Aorta (tissue), 5 donors: ENCODE measurements around the gene LRRC15. TPM values are rescaled to one million over a fixed set of nuclear protein-coding genes. Genes with fewer than 3 reads are reported as not detected.
A peak's percentile ranks its signal among the peaks of the same experiment; 100 is the strongest.

Source experiments
- ATAC-seq: fragments of 200-7000 bp; cut with Tn5 transposase; one replicate; pipeline ENCODE4 v1.9.1; 2022; ENCODE audit warnings: moderate library complexity; ENCODE audit not compliant: low FRiP score
- DNase-seq, 2 donors: peaks; one replicate each; pipeline ENCODE4 v3.0.0-alpha.2; 2020
- H3K27ac ChIP-seq, 2 donors: one replicate each; pipeline ENCODE4 v1.5.1; 2013; ENCODE audit warnings: low read length in 2 of 2, mild to moderate bottlenecking in 2 of 2, moderate library complexity in 2 of 2, control low read depth in 1 of 2, inconsistent platforms in 1 of 2, low read depth in 1 of 2
- H3K27me3 ChIP-seq, 2 donors: one replicate each; pipeline ENCODE4 v1.6.1; 2013; ENCODE audit warnings: control low read depth in 1 of 2, low read length in 1 of 2, mild to moderate bottlenecking in 1 of 2, moderate library complexity in 1 of 2; ENCODE audit not compliant: insufficient read depth in 2 of 2, control insufficient read depth in 1 of 2
- H3K36me3 ChIP-seq, 2 donors: one replicate each; pipeline ENCODE4 v1.6.1; 2013; ENCODE audit warnings: control low read depth in 1 of 2, low read length in 1 of 2, mild to moderate bottlenecking in 1 of 2; ENCODE audit not compliant: insufficient read depth in 2 of 2, control insufficient read depth in 1 of 2
- H3K4me1 ChIP-seq, 2 donors: one replicate each; pipeline ENCODE4 v1.6.1; 2013; ENCODE audit warnings: low read length in 2 of 2, control low read depth in 1 of 2, mild to moderate bottlenecking in 1 of 2, moderate library complexity in 1 of 2; ENCODE audit not compliant: insufficient read depth in 2 of 2, control insufficient read depth in 1 of 2
- H3K4me3 ChIP-seq, 2 donors: one replicate each; pipeline ENCODE4 v1.5.1; 2013; ENCODE audit warnings: low read length in 2 of 2, control low read depth in 1 of 2, mild to moderate bottlenecking in 1 of 2
- H3K9me3 ChIP-seq: one replicate; pipeline ENCODE4 v1.6.1; 2013; ENCODE audit warnings: mild to moderate bottlenecking, low read length; ENCODE audit not compliant: control insufficient read depth
- WGBS, 2 donors: extraction: QIAGEN DNeasy Blood & Tissue Kit; methylation state at CpG; one replicate each; pipeline ENCODE4 v1.1.7; 2013; 5-methylcytosine and 5-hydroxymethylcytosine counted together
- intact Hi-C, 2 donors: fragments of 100-400 bp; cut with DNase I; formaldehyde crosslinking; loops; one replicate each; pipeline versions ENCODE4 v1.14.2 to v1.15.0; 2022
- polyA plus RNA-seq, 2 donors: library from polyadenylated mRNA; stranded (reverse); fragments of 200-250 nt; gene quantifications; one replicate each; pipeline ENCODE4 v1.2.3, GENCODE V29; 2013
- total RNA-seq, 2 donors: library from RNA; stranded (reverse); fragmentation: NEBNext Ultra II Directional; extraction: Animal tissue kit (Norgen Biotek cat#: 25700); gene quantifications; one replicate each; pipeline ENCODE4 v1.2.1, GENCODE V29; 2021
- donor health status: healthy with polysubstance abuse.
- donor health status: Bipolar disorder and iron deficiency.
- donor health status: DM: no; HTN: no; CAD: no.
- donor health status: DM: no; HTN: no; CAD: no.
- donor health status: DM: yes; HTN: yes; CAD: no.

Gene LRRC15
- total and polyA plus RNA-seq, 4 donors = 0.06 to 0.54 TPM; not detected in 2

DNA sequence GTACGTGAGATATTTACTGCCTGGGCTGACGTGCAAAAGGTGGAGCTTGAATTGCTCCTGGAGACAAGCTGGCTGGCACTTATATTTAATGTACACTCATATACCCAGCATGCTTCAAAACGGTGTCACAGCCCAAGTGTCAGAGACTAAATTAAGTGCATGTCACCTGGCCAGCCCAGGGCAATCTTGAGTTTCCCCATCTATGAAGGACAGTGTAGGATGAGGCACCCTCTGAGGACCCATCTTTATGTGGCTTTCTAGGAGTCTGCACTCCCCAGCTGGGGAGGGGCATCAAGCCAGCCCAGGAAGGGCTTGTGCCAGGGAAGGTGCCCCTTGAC is 5.3 kb downstream of the LRRC15 start:
- peaks cover 0 to 1% of the 10 kb centered on the region in 2 donors for H3K27me3 ChIP-seq
- intact Hi-C loops = no loop called here
- no peaks in the 10 kb centered on the region for H3K9me3 ChIP-seq
- WGBS, 2 donors = 68 to 77% methylated on average over 3 of the region's 3 CpGs
- no peaks in the 10 kb centered on the region for H3K36me3 ChIP-seq
- no peak for DNase-seq
- no peak overlapping the region for H3K4me3 ChIP-seq
- ATAC-seq = no peak
- no peaks in the 10 kb centered on the region for H3K4me1 ChIP-seq
- H3K27ac ChIP-seq = no peak overlapping the region

DNA sequence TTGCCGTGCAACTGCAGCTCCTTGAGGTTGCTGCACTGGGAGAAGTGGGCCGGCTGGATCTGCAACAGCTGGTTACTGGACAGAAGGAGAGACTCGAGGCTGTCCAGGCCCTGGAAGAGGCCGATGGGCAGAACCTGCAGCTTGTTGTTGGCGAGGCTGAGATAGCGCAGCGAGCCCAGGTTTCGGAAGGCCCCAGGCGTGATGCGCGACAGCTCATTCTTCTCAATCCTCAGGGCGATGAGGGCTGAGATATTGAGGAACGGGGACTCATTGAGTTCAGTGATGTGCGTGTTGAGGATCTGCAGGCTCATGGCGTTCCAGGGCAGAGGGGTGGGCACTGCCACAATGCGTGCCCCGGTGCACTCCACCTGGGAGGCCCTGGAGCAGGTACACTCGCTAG is 9.0 kb downstream of the LRRC15 start:
- intact Hi-C loops = no loop called here
- ATAC-seq (no peak), DNase-seq (no peak)
- Histone ChIP-seq H3K4me3 (no peak overlapping the region), H3K36me3 (no peaks in the 10 kb centered on the region), H3K27ac (no peak overlapping the region), H3K27me3 (peaks cover 0 to 1% of the 10 kb centered on the region in 2 donors), H3K4me1 (no peaks in the 10 kb centered on the region), H3K9me3 (no peaks in the 10 kb centered on the region)
- 90 to 92% methylated on average over 18 of the region's 18 CpGs for WGBS, 2 donors

- Histone ChIP-seq H3K4me1 (no peaks in the 10 kb centered on the region), H3K9me3 (no peaks in the 10 kb centered on the region), H3K36me3 (no peaks in the 10 kb centered on the region), H3K27me3 (peaks cover 0 to 1% of the 10 kb centered on the region in 2 donors), H3K27ac (no peak overlapping the region), H3K4me3 (no peak overlapping the region)
- no peak for DNase-seq
- no peak for ATAC-seq
- 83 to 85% methylated on average over 11 of the region's 11 CpGs for WGBS, 2 donors
- intact Hi-C loops = no loop called here
Observed at GRCh38 chr3:194357681-194358080, 11.9 kb downstream of the LRRC15 start.

DNA sequence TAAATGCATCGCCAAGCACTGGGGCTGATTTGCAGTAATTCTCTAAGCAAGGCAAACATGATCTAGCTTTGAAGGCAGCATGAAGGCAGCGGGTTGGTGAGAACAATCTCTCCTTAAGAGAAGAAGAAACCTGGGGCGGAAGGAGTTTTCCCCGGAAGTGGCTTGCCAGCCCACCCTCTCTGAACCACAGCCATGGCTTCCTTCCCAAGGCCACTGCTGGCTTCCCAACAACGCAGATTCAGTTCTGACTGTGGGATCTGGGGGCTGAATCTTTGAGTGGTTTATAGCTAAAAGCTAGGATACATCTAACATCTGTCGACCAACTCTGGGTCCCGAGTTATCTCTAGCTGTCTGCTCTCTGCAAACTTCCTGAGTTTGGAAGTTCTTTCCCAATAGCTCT is 14.2 kb downstream of the LRRC15 start:
- no peak overlapping the region for H3K27ac ChIP-seq
- H3K4me3 ChIP-seq = no peak overlapping the region
- no peaks in the 10 kb centered on the region for H3K4me1 ChIP-seq
- no peaks in the 10 kb centered on the region for H3K27me3 ChIP-seq
- ATAC-seq (no peak), DNase-seq (no peak)
- H3K36me3 ChIP-seq = no peaks in the 10 kb centered on the region
- WGBS, 2 donors = 86 to 87% methylated on average over 7 of the region's 7 CpGs
- H3K9me3 ChIP-seq = no peaks in the 10 kb centered on the region
- intact Hi-C loops = no loop called here

- no peaks in the 10 kb centered on the region for H3K4me1 ChIP-seq
- H3K27me3 ChIP-seq = no peaks in the 10 kb centered on the region
- no peak overlapping the region for H3K27ac ChIP-seq
- ATAC-seq (no peak), DNase-seq (no peak)
- H3K9me3 ChIP-seq = no peaks in the 10 kb centered on the region
- intact Hi-C loops = no loop called here
- H3K36me3 ChIP-seq = no peaks in the 10 kb centered on the region
- WGBS, 2 donors = 74 to 88% methylated on average over 2 of the region's 2 CpGs
- H3K4me3 ChIP-seq = no peak overlapping the region
Observed at GRCh38 chr3:194354315-194354714, 15.2 kb downstream of the LRRC15 start.

DNA sequence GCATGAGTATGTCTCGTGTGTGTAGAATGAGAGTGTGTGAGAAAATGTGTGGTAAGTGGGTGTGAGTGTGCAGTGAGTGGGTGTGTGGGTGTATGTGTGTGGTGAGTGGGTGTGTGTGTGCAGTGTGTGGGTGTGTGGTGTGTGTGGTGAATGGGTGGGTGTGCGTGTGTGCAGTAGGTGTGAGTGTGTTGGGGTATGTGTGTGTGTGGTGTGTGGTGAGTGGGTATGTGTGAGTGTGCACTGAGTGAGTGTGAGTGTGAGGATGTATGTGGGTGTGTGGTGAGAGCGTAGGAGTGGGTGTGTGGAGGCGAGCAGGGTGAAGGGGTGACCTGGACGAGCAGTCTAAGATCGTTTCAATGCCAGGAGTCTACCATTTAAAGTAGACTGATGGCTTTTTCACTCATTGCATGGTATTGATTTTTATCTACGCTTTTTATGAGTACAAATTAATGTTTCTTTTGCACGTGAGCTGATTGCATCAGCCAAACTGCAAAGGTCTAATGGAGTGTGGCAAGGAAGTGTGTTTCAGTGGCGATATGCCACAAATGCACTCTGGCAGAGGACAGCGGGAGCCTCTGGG is 16.8 kb downstream of the LRRC15 start:
- H3K36me3 ChIP-seq = no peaks in the 10 kb centered on the region
- no peaks in the 10 kb centered on the region for H3K27me3 ChIP-seq
- no peak for DNase-seq
- intact Hi-C loops = no loop called here
- 82 to 91% methylated on average over 10 of the region's 10 CpGs for WGBS, 2 donors
- no peak overlapping the region for H3K27ac ChIP-seq
- no peaks in the 10 kb centered on the region for H3K4me1 ChIP-seq
- no peak for ATAC-seq
- H3K9me3 ChIP-seq = no peaks in the 10 kb centered on the region
- H3K4me3 ChIP-seq = no peak overlapping the region

DNA sequence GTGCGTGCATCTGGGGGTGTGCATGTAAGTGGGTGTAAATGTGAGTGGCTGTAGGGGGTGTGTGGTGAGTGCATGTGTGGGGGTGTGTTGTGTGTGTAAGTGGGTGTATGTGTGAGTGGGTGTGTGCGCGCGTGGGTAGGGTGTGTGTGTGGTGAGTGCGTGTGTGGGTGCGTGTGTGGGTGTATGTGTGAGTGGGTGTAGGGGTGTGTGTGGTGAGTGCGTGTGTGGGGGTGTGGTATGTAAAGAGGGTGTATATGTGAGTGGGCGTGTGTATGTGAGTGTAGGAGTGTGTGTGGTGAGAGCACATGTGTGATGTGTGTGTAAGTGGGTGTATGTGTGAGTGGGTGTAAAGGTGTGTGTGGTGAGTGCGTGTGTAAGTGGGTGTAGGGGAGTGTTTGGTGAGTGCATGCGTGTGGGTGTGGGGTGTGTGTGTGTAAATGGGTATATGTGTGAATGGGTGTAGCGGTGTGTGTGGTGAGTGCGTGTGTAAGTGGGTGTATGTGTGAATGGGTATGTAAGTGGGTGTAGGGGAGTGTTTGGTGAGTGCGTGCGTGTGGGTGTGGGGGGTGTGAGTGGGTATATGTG is 17.5 kb downstream of the LRRC15 start:
- Histone ChIP-seq H3K9me3 (no peaks in the 10 kb centered on the region), H3K4me1 (no peaks in the 10 kb centered on the region), H3K36me3 (no peaks in the 10 kb centered on the region), H3K27ac (no peak overlapping the region), H3K27me3 (no peaks in the 10 kb centered on the region), H3K4me3 (no peak overlapping the region)
- 92 to 95% methylated on average over 14 of the region's 14 CpGs for WGBS, 2 donors
- no peak for DNase-seq
- intact Hi-C loops = no loop called here
- ATAC-seq = peak; percentile 27

GRCh38 chr3:194351080-194351672 is 18.4 kb downstream of the LRRC15 start, which contains the start of gene CPN2:
TSS of gene CPN2 (minus strand) at chr3:194351328. CDS start at chr3:194342702, 8,626 bp downstream.
- peak; percentile 31 for ATAC-seq
- Histone ChIP-seq H3K27me3 (no peaks in the 10 kb centered on the region), H3K36me3 (no peaks in the 10 kb centered on the region), H3K9me3 (no peaks in the 10 kb centered on the region), H3K4me3 (no peak within 1 kb of the TSS), H3K4me1 (no peaks in the 10 kb centered on the region), H3K27ac (no peak within 1 kb of the TSS)
- no peak for DNase-seq
- 92 to 94% methylated on average over 24 of the region's 24 CpGs for WGBS, 2 donors
- intact Hi-C loops = no loop called here

- Histone ChIP-seq H3K27ac (no peak overlapping the region), H3K4me3 (no peak overlapping the region), H3K36me3 (no peaks in the 10 kb centered on the region), H3K9me3 (no peaks in the 10 kb centered on the region), H3K4me1 (no peaks in the 10 kb centered on the region), H3K27me3 (no peaks in the 10 kb centered on the region)
- no peak for ATAC-seq
- no peak for DNase-seq
- intact Hi-C loops = no loop called here
- 64 to 84% methylated on average over 3 of the region's 3 CpGs for WGBS, 2 donors
Observed at GRCh38 chr3:194350726-194351071, 18.8 kb downstream of the LRRC15 start.
